T follicular helper cell (primary cell): ENCODE measurements around the gene PKNOX1.
"Not testable (repeated sequence)": the region's sequence is repeated elsewhere in the genome, so short reads cannot be mapped to it uniquely, and the experiment has no call there.

Experiments
- DNase-seq: peaks from one replicate; pipeline ENCODE4 v3.0.0-alpha.2; 2020; ENCODE audit warnings: low read depth

Gene PKNOX1

DNA sequence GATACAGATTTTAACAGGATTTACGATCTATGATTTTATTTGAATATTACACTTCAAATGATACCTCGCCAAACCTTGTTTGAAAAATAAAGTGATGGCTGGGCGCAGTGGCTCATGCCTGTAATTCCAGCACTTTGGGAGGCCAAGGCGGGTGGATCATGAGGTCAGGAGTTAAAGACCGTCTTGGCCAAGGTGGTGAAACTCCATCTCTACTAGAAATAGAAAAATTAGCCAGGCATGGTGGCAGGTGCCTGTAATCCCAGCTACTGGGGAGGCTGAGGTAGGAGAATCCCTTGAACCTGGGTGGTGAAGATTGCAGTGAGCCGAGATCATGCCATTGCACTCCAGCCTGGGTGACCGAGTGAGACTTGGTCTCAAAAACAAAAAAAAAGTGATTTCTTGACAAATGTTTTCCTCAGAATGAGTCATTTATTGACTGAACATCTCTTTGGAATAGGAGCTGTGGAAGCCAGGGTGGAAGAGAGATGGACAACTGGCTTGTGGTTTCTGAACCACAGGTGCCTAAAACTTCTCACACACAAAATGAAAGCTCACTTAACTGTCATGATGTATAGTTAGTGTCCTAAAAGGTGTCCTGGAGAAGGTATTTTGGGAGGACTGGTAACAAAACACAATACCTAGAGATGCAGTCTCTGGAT is 11.9 kb downstream of the PKNOX1 start:
- no peak for DNase-seq

DNA sequence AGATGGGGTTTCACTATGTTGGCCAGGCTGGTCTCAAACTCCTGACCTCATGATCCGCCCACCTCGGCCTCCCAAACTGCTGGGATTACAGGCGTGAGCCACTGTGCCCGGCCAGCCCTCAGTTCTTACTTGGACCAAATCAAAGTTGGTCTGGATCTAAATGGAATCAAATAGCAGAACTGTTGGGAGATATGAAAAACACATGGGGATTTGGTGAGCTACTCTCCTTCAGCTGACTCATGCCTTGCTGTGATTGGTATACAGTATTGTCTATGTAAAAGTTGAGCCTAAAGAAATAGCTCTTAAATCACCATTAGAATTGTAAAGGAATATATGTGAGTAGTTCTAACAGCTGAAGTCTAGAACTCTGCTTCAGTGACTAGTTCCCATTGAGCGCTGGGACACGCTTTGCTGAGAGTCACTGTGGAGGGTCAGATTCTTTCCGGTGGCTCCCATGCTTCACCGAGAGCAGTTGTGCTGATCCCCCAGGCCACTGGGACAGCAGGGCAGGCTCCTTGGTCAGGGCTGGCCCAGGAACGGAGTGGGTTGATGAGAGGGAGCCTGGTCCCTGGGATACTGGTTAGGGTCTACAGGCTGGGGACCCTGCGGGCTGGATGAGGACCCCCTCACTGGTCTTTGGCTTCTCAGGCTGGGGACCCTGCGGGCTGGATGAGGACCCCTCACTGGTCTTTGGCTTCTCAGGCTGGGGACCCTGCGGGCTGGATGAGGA is 14.0 kb downstream of the PKNOX1 start:
- DNase-seq, result no peak

DNA sequence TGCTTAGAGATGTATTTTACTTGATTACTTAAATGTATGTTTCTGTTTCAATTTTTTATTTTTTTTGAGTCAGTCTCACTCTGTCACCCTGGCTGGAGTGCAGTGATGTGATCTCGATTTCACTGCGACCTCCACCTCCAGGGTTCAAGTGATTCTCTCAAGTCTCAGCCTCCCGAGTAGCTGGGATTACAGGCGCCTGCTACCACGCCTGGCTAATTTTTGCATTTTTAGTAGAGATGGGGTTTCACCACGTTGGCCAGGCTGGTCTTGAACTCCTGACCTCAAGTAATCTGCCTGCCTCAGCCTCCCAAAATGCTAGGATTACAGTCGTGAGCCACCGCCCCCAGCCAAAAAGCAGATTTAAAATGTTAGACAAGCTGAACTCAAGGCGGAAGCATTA is 15.0 kb downstream of the PKNOX1 start:
- not testable (repeated sequence) for DNase-seq

DNA sequence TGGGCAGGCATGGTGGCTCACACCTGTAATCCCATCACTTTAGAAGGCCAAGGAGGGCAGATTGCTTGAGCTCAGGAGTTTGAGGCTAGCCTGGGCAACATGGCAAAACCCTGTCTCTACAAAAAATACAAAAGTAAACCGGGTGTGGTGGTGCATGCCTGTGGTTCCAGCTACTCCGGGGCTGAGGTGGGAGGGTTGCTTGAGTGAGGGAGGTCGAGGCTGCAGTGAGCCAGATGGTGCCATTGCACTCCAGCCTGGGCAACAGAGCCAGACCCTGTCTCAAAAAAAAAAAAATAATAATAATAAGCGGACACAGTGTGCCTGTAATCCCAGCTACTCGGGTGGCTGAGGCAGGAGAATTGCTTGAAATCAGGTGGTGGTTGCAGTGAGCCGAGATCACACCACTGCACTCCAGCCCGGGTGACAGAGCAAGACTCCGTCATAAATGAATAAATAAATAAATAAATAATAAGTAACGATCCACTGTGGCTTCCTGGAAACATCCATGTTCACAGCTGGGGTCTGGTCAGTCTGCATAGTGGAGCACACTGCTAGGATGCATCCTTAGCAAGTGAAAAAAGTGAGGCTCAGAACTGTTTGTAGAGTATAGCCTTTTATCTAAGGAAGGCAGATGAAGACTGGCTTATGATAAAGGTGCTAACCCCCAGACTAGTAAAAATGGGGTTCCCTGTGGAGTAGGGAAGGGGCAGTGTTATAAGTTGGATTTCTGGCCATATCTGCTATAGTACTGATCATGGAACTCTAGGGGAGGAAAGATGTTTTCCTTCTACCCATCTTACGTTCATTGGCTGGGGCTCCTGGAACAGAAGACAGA is 15.7 kb downstream of the PKNOX1 start:
- DNase-seq, result no peak

DNA sequence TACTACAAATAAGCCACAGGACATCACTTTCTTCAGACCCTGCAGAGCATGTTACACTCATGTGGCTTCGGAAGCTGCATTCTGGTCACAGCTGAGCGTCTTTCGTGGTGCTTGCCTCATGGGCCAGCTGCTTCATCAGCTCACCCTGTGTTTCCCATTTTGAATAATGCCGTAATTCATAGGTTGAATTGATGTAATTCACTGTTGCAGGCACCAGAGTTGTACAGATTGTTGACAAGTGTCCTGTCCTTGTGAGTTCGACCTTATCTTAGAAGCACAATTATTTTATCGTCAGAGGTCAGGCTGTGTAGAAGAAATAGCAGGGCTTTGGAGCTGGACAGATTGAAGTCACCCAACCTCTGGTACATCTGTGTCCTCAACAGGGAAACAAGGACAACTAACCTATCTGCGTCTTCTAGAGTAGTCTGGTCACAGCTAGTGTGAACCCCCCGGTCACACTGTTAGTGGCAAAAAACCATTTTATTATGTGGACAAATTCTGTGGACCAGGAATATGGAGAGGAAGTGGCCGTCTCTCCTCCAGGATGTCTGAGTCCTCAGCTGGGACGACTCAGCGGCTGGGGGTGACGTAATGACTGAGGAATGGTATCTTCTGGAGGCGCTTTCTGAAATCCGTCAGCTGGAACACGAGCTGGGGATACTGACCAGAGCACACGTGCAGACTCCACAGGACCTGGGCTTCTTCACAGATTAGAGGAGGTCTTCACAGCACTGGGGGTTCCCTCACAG is 17.8 kb downstream of the PKNOX1 start:
- DNase-seq, result no peak

DNA sequence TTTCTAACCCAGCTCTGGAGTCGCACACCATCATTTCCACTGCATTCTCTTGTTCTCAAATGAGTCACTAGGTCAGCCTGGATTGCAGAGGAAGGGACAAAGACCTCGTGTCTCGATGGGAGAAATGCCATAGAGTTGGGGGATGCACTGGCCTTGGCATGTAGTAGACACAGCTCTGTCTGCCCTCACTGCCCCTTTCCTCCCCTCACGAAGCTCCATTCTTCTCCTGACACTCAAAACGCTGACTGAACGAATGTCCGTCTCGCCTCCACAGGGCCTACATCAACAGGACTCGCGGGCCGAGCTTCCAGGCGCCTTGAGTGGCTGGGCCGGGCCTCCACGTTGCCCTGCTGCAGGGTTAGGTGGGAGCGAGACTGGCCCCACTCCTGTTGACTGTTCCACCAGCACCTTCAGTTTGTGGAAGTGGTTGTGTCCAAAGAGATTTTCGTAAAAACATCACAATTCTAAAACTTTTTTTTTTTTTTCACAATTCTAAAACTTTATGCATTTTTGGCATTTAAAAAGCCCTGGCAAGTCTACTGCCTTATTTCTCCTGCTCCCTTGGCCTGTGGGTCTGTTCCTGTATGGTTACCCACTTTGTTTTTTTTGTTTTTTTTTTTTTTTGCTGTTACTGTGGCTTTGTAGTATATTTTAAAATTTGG is 18.8 kb downstream of the PKNOX1 start:
- no peak for DNase-seq

DNA sequence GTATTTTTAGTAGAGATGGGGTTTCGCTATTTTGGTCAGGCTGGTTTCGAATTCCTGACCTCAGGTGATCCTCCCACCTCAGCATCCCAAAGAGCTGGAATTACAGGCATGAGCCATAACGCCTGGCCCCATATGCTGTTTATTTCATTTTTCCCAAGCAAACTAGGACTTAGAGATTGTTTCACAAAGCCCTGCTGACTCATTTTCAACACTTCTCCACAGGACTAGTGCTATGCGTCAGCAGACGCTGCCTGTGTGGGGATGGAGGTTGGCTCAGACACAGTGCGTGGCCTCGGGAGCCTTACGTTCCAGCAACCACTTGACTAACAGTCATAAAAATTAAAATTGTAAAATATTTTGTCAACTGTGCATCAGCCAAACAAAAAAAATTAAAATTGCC is 22.7 kb downstream of the PKNOX1 start:
- no peak for DNase-seq

DNA sequence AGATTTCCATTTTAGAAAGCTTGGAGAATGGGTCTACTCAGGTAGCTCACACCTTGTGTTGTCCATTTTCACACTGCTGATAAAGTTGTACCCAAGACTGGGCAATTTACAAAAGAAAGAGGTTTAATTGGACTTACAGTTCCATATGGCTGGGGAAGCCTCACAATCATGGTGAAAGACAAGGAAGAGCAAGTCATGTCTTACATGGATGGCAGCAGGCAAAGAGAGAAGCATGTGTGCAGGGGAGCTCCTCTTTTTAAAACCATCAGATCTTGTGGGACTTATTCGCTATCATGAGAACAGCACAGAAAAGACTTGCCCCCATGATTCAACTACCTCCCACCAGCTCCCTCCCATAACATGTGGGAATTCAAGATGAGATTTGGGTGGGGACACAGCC is 23.6 kb downstream of the PKNOX1 start:
- not testable (repeated sequence) for DNase-seq

DNA sequence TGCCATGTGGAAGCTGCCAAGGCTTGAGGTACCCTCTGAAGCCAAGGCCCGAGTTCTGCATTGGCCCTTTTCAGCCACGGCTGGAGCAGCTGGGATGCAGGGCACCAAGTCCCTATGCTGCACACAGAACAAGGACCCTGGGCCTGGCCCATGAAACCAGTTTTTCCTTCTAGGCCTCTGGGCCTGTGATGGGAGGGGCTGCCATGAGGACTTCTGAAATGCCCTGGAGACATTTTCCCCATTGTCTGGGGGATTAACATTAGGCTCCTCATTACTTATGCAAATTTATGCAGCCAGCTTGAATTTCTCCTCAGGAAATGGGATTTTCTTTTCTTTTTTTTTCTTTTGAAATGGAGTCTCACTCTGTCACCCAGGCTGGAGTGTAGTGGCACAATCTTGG is 24.8 kb downstream of the PKNOX1 start:
- DNase-seq, result not testable (repeated sequence)

DNA sequence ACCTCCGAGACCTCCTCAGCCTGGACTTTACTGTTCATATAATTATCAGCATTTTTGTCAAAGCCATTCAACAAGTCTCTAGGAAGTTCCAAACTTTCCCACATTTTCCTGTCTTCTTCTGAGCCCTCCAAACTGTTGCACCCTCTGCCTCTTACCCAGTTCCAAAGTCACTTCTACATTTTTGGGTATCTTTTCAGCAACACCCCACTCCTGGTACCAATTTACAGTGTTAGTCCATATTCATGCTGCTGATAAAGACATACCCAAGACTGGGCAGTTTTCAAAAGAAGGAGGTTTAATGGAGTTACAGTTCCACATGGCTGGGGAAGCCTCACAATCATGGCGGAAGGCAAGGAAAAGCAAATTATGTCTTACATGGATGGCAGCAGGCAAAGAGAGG is 25.7 kb downstream of the PKNOX1 start:
- not testable (repeated sequence) for DNase-seq

DNA sequence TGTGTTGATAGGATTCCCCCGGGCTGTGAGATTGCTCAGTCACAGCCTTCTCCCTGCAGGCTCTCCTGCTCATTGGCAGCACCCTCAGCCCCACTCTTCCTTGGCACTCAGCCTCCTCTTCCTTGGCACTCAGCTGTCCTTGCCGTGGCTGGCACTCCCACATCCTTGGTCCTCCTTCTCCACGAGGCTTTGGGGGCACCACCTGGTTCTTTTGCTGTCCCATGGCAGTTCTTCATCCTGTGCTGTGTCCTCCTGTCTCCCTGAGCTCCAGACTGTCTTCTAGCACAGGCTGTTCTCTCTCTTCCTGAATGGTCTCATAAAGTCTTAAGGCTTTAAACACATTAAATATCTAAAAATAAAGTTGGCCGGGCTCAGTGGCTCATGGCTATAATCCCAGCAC is 27.0 kb downstream of the PKNOX1 start:
- DNase-seq, result no peak

DNA sequence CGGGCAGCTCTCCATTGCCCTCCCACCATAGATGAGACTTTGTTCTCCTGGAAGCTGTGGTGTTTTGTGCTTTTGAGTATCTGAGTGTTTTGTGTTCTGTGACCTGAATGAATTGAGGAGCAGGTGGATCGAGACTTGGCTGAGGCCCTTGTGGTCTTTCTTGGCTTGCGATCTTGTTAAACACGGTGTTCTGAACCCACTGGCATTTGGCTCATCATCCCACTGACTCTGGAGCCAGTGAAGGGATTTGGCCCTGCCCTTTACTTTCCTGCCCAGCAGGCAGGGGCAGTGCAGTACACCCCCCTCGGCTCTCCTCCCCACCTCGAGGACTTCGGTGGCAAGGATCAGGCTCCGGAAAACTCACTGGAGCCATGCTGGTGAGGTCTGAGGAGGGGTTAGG is 30.6 kb downstream of the PKNOX1 start:
- DNase-seq, result no peak

DNA sequence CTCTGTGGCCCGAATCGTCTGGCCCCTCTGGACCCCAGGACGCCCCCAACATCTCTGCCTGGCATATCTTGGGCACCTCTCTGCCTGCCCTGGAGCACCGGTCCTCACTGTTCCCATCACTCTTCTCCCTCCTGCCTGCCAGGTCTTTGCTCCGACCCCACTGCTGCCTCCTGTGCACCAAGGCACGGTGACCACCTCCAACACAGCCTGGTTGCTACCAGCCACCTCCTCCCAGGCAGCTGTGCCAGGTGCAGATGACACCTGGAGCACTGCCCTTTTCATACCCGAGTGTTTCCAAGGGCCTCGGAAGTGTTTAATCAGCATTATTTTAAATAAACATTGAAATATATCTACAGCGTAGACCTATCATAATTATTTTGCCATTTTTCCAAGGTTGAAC is 31.3 kb downstream of the PKNOX1 start:
- DNase-seq, result no peak

DNA sequence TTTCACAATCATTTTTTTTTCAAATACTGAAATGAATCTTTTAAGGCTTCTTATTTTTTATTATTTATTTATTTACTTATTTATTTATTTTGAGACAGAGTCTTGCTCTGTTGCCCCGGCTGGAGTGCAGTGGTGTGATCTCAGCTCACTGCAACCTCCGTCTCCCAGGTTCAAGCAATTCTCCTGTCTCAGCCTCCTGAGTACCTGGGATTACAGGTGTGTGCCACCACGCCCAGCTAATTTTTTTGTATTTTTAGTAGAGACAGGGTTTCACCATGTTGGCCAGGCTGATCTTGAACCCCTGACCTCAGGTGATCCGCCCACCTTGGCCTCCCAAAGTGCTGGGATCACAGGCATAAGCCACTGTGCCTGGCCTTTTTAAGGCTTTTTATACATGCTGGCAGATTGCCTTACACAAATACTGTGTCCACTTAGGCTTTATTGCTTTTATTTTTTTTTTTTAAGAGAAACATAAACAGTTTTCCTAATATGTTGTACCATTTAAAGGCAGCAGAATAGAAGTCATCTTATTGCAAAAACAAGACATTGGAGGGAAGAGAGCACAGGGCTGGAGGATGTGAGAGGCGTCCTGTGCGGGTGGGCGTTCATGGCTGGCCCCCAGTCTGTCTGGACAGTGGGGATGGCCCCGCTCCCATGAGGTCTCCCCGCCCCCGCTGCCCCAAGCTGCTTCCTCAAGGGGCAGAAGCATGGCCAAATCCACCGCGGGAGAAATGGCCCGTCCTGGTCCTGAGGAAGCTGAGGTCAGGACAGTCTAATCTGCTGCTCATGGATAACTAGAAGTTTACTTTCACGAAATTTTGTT is 31.9 kb downstream of the PKNOX1 start:
- not testable (repeated sequence) for DNase-seq

DNA sequence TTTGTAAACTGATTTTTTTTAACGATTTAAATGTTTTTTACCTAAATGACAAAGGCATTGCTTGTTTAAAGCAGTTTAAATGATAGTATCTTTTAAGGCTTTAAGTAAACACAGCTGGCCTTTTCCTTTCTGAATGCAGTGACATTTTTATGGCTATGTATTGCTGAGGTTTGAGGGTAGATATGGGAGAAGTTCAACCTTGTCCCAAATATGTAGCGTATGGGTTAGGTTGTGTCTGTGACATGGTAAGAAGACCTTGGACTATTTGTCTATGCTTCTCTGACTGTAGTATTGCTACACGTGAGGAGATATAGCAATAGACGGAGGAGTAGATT is 32.5 kb downstream of the PKNOX1 start:
- no peak for DNase-seq

DNA sequence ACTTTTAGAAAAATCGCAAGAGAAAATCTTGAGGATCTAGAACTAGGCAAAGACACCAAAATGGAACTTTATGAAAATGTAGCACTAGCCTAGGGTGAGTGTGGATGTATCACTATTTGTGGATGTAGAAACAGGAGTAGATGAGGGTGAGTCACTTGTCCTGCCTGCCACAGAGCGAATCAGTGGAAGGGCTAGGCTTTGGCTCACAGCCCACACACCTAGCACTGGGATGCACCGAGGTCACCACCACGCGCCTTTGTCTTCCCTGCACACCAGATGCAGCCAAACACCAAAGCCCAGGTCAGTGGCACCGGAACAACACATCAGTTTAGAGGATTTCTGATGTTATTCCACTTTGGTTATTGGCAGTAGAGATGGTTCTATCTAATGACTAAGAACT is 38.2 kb downstream of the PKNOX1 start:
- DNase-seq, result no peak

DNA sequence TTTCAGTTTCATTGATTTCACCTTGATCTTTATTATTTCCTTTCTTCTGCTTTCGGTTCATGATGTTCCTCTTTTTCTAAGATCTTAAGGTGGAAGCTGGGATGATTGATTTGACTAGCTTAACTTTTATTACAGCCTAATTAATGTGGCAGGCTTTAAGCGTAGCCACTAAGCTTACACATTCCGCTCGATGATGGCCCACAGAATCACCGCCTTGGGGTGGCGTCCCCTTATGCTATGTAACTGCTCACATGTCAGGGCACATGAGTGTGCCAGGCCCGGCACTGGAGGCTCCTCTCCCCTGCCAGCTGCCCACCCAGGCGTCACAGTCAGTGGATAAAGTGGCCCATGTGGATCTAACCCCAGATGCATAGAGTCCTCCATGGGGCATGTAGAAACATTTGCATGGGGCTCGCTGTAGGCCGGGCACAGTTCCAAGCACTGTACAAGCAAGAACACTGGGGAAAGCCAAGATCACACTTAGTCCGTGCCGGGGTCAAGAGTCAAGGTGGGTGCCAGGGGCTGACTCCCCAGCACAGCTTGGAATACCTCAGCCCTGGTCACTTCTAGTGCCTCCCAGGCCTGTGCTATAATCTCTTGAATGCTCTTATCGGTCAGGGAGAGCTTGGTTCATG is 41.7 kb downstream of the PKNOX1 start:
- no peak for DNase-seq

DNA sequence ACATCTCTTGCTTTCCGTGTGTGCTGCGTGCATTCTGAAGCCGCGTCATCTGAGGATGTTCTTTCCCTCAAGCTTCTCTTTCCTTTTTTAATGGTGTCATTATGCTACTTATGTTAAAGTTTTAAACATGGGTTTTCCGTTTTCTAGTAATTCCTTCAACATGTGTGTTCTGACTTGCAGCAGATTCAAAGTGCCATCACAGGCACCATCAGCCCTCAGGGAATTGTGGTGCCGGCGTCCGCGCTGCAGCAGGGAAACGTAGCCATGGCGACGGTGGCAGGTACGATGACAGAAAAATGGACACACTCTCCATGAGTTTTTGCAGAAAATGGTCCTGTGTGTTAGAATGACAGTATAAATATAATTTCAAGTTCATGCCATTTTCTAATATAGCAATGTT is 42.4 kb downstream of the PKNOX1 start:
- no peak for DNase-seq

DNA sequence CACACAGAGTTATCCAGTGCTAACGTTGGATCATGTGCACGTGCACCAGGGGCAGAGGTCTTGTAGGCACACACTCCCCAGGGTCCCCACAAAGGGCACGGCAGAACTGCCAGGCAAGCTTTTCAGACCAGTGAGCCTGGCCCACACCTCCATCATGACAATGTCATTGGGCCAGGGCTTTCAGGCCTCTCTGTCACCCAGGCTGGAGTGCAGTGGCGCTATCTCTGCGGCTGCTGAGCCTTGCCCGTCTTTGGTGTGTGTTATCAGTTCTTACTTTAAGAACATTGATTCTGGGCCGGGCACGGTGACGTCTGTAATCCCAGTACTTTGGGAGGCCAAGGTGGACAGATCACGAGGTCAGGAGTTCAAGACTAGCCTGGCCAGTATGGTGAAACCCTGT is 44.2 kb downstream of the PKNOX1 start:
- no peak for DNase-seq

DNA sequence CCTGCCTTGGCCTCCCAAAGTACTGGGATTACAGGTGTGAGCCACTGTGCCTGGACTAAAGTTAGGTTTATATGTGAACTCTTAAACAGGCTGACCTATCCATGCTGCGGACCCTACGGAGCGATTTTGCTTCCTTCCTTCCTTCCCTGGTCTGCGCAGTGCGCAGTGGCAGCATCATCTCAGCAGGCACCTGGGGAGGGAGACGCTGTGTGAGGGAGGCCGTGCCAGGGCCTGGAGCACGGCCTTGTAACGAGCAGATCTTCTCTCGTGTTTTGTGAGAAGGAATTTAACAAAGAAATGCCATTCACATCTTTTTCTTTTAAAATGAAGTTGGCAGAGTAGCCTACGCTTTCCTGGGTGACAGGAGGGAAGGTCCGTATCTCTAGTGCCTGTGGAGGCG is 45.8 kb downstream of the PKNOX1 start:
- DNase-seq, result no peak
